Small intestine (tissue), 7 donors: ENCODE data around the gene LZTS3. TPM values are rescaled to one million over a fixed set of nuclear protein-coding genes. Genes with fewer than 3 reads are reported as not detected.
"Not testable (repeated sequence)": the region's sequence is repeated elsewhere in the genome, so short reads cannot be mapped to it uniquely, and the experiment has no call there.

Source experiments
- DNase-seq, 2 donors: peaks; one replicate each; pipeline versions ENCODE4 v3.0.0 to v3.0.0-alpha.2; 2013
- FAIRE-seq: peaks from 2 replicates; lab custom pipeline; 2012; peaks lifted over from hg19 to GRCh38; lab: Jason Lieb, UNC
- H3K27ac ChIP-seq, 3 donors: one replicate each; pipeline ENCODE4 v1.5.1; 2013; ENCODE audit warnings: low read length in 2 of 3, mild to moderate bottlenecking in 2 of 3, control low read depth in 1 of 3, inconsistent platforms in 1 of 3, low read depth in 1 of 3, moderate library complexity in 1 of 3
- H3K27me3 ChIP-seq, 3 donors: one replicate each; pipeline ENCODE4 v1.6.1; 2013; ENCODE audit warnings: low read length in 3 of 3, inconsistent platforms in 1 of 3; ENCODE audit not compliant: control insufficient read depth in 3 of 3, insufficient read depth in 3 of 3
- H3K36me3 ChIP-seq, 3 donors: one replicate each; pipeline ENCODE4 v1.6.1; 2013; ENCODE audit warnings: low read length in 3 of 3, inconsistent platforms in 1 of 3, low read depth in 1 of 3, mild to moderate bottlenecking in 1 of 3, moderate library complexity in 1 of 3; ENCODE audit not compliant: control insufficient read depth in 3 of 3, insufficient read depth in 2 of 3
- H3K4me1 ChIP-seq, 3 donors: one replicate each; pipeline ENCODE4 v1.6.1; 2013; ENCODE audit warnings: low read length in 2 of 3, inconsistent platforms in 1 of 3, low read depth in 1 of 3, mild to moderate bottlenecking in 1 of 3, moderate library complexity in 1 of 3; ENCODE audit not compliant: control insufficient read depth in 3 of 3, insufficient read depth in 2 of 3
- H3K4me3 ChIP-seq, 3 donors: one replicate each; pipeline ENCODE4 v1.5.1; 2013; ENCODE audit warnings: low read length in 3 of 3, control low read depth in 1 of 3, inconsistent platforms in 1 of 3, low read depth in 1 of 3, mild to moderate bottlenecking in 1 of 3, moderate library complexity in 1 of 3
- H3K9me3 ChIP-seq, 2 donors: one replicate each; pipeline ENCODE4 v1.6.1; 2013; ENCODE audit warnings: low read depth in 1 of 2, low read length in 1 of 2; ENCODE audit not compliant: control insufficient read depth in 2 of 2, insufficient read depth in 1 of 2
- WGBS, 3 donors: extraction: QIAGEN DNeasy Blood & Tissue Kit; methylation state at CpG; one replicate each; pipeline ENCODE4 v1.1.7; 2013; 5-methylcytosine and 5-hydroxymethylcytosine counted together
- polyA plus RNA-seq, 4 donors: library from polyadenylated mRNA; stranded (reverse) in 3 of 4; unstranded in 1 of 4; fragments of 200-250 nt in 3 of 4; fragments of 120-200 nt in 1 of 4; gene quantifications; one replicate each; pipeline versions ENCODE4 v1.2.1 to v1.2.3, GENCODE V29; 2013
- donor health status: healthy with polysubstance abuse.
- donor health status: control.
- donor health status: control.
- donor health status: Bipolar disorder and iron deficiency.
- donor health status: healthy.

LZTS3 gene
- polyA plus RNA-seq, 4 donors = 7.3 to 19.9 (median 13.1) TPM

DNA sequence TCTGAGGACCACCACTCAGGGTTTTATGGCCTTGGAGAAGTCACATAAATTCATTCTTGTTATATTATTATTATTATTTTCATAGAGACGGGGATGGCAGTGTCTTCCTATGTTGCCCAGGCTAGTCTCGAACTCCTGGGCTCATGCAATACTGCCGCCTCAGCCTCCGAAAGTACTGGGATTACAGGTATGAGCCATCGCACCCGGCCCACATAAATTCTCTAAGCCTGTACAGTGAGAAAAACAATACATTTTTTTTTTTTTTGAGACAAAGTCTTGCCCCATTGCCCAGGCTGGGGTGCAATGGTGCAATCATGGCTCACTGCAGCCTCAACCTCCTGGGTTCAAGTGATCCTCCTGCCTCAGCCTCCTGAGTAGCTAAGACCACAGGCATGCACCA is 12.9 kb downstream of the LZTS3 start:
- peaks cover 8 to 14% (median 10%) of the 10 kb centered on the region in 3 donors for H3K4me1 ChIP-seq
- DNase-seq (no peak), FAIRE-seq (no peak)
- peaks cover 0 to 12% (median 0%) of the 10 kb centered on the region in 3 donors for H3K36me3 ChIP-seq
- peak overlapping the region in 2 of 3 donors; percentile 88 to 96 for H3K4me3 ChIP-seq
- no peaks in the 10 kb centered on the region for H3K27me3 ChIP-seq
- no peak overlapping the region for H3K27ac ChIP-seq
- 90 to 92% (median 91%) methylated on average over 6 of the region's 6 CpGs for WGBS, 3 donors
- H3K9me3 ChIP-seq = no peaks in the 10 kb centered on the region

DNA sequence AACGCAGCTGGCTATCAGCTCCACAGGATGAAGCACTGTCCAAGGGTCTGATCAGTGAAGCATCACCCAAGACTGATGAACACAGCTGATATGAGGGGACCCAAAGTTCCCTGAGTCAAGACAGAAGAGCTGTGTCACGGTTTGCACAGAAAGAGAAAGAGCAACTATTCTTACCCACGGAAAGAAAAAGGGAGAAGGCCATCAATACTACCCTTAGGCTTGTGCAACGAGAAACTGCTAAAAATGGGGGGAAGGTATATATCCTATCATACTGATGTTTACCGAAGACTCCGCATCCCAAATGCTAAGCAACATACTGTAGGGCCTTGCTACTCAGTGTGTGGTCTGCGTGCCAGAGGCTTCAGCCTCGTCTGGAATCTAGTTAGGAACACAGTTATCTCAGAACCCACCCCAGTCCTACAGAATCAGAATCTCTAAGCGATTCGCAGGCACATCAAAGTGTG is 14.3 kb downstream of the LZTS3 start:
- no peaks in the 10 kb centered on the region for H3K27me3 ChIP-seq
- no peaks in the 10 kb centered on the region for H3K9me3 ChIP-seq
- DNase-seq (peak; percentile 39 to 47), FAIRE-seq (no peak)
- peak overlapping the region in 2 of 3 donors; percentile 76 to 94 for H3K27ac ChIP-seq
- H3K36me3 ChIP-seq = peaks cover 0 to 17% (median 2%) of the 10 kb centered on the region in 3 donors
- peak overlapping the region; percentile 88 to 96 (median 96) for H3K4me3 ChIP-seq
- peaks cover 8 to 14% (median 10%) of the 10 kb centered on the region in 3 donors for H3K4me1 ChIP-seq
- 0 to 3% (median 1%) methylated on average over 10 of the region's 10 CpGs for WGBS, 3 donors

DNA sequence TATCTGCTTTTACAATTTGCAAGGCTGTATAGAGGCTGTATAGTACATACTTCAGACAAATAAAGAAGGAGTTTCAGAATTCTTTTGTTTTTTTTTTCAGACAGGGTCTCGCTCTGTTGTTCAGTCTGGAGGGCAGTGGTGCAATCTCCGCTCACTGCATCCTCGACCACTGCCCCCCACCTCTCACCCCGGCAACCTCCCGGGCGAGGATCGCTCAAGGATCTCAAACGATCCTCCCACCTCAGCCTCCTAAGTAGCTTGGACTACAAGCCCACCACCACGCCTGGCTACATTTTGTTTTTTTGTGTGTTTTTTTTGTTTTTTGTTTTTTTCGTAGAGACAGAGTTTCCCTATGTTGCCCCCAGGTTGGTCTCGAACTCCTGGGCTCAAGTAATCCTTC is 15.5 kb downstream of the LZTS3 start:
- DNase-seq (no peak), FAIRE-seq (no peak)
- Histone ChIP-seq H3K36me3 (peaks cover 0 to 13% (median 2%) of the 10 kb centered on the region in 3 donors), H3K4me3 (no peak overlapping the region), H3K4me1 (peaks cover 8 to 14% (median 10%) of the 10 kb centered on the region in 3 donors), H3K27ac (no peak overlapping the region), H3K27me3 (no peaks in the 10 kb centered on the region), H3K9me3 (no peaks in the 10 kb centered on the region)
- WGBS, 3 donors = 62 to 73% (median 70%) methylated on average over 11 of the region's 11 CpGs

DNA sequence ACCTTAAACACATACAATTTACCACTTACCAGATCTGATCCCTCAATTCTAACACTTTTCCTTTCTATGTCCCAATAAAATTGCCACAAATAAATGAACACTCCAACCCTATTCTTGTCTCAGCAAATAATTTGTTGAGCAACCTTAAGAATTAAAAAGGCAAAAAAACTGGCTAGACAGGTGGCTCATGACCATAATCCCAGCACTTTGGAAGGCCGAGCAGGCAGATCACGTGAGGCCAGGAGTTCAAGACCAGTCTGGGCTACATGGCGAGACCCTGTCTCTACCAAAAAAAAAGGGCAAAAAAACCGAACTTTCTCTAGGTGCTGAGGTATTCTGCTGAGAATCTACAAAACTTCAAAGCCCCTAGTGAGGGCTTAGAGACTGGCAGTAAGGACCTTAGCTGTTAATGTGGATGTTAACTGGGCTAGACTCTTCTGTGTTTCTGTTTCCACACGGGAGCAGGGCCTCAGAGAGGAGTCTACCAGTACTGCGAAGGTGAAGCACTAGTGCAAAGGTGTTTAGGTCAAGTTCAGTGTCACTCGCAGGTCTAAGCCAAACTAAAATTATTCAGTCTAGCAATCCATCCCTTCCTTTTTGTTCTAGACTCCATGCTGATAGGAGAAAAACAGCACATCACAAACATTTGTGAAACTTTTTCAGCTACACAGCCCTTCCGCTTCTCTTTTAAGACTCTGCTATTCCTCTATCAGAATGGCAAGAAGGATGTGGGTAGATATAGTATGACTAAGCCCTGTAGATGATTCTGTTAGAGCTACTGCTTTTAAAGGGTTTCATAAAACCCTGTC is 16.3 kb downstream of the LZTS3 start:
- Histone ChIP-seq H3K27ac (peak overlapping the region in 1 of 3 donors; percentile 18), H3K4me1 (peaks cover 8 to 14% (median 10%) of the 10 kb centered on the region in 3 donors), H3K36me3 (peaks cover 0 to 18% (median 2%) of the 10 kb centered on the region in 3 donors), H3K4me3 (no peak overlapping the region), H3K9me3 (no peaks in the 10 kb centered on the region), H3K27me3 (no peaks in the 10 kb centered on the region)
- DNase-seq = no peak
- FAIRE-seq = no peak
- WGBS, 3 donors = 45 to 57% (median 46%) methylated on average over 8 of the region's 8 CpGs

DNA sequence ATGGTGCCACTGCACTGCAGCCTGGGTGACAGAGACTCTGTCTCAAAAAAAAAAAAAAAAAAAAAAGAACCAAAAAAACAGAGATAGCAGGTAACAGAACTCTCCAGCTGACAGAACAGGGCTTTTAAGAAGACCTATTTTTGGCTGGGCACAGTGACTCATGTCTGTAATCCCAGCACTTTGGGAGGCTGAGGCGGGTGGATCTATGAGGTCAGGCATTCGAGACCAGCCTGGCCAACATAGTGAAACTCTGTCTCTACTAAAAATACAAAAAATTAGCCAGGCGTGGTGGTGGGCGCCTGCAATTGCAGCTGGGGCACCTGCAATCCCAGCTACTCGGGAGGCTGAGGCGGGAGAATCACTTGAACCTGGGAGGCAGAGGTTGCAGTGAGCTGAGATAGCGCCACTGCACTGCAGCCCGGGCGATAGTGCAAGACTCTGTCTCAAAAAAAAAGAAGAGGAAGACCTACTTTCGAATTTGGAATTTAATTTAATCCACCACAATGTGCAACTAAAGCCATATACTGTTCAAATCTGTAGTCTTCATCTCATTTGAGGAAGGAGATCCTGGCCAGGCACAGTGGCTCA is 21.2 kb downstream of the LZTS3 start:
- not testable (repeated sequence) for H3K27ac ChIP-seq, H3K4me3 ChIP-seq, H3K9me3 ChIP-seq, DNase-seq, FAIRE-seq, H3K4me1 ChIP-seq, H3K27me3 ChIP-seq
- WGBS, 3 donors = 88 to 93% (median 90%) methylated on average over 10 of the region's 10 CpGs
- peaks cover 10 to 38% (median 18%) of the 10 kb centered on the region in 3 donors for H3K36me3 ChIP-seq

DNA sequence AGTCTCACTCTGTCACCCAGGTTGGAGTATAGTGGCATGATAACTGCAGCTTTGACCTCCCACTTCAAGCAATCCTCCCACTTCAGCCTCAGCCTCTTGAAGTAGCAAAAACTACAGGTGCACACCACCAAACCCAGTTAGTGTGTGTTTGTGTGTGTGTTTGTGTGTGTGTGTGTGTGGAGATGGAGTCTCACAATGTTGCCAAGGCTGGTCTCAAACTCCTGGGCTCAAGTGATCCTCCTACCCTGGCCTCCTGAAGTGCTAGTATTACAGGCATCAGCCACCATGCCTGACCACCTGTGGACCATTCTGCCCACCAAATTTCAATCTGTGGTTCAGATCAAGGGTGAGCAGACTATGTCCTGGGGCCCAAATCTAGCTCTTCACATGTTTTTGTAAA is 22.4 kb downstream of the LZTS3 start:
- DNase-seq (no peak), FAIRE-seq (no peak)
- no peak overlapping the region for H3K4me3 ChIP-seq
- peaks cover 16 to 46% (median 21%) of the 10 kb centered on the region in 3 donors for H3K36me3 ChIP-seq
- H3K4me1 ChIP-seq = no peaks in the 10 kb centered on the region
- no peaks in the 10 kb centered on the region for H3K27me3 ChIP-seq
- H3K27ac ChIP-seq = no peak overlapping the region
- no peaks in the 10 kb centered on the region for H3K9me3 ChIP-seq

DNA sequence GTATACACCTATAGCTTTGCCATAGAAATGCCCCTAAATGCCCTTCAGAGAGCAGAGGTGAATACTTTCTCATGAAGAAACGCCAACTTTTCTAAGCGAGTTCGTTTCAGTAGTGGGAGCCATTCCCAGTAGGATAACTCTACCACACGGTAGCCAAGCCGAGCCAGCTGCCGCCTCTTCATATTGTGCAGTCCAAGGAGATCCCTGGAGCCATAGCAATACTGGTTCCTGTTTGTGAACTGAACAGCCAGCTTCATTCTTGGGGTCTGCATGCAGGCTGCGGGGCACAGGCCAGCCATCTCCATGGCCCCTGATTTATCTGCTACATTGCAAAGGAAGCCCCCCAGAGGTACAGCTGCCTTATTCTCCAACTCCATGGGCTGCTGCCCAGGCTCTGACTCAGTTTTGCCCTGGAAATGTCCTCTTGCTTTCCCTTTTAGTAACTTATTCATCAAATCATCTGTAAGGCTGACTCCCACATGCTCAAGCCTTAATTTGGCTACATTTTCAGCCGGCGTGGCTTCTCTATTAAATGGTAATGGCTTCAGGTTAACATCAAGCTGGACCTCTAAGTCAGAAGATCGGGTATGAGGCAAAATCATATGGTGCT is 26.5 kb downstream of the LZTS3 start:
- H3K36me3 ChIP-seq = peaks cover 16 to 45% (median 19%) of the 10 kb centered on the region in 3 donors
- WGBS, 3 donors = 92 to 93% (median 93%) methylated on average over 10 of the region's 10 CpGs
- FAIRE-seq = no peak
- DNase-seq = no peak
- no peak overlapping the region for H3K4me3 ChIP-seq
- H3K27me3 ChIP-seq = no peaks in the 10 kb centered on the region
- no peaks in the 10 kb centered on the region for H3K4me1 ChIP-seq
- peaks cover 0 to 9% of the 10 kb centered on the region in 2 donors for H3K9me3 ChIP-seq
- H3K27ac ChIP-seq = no peak overlapping the region

DNA sequence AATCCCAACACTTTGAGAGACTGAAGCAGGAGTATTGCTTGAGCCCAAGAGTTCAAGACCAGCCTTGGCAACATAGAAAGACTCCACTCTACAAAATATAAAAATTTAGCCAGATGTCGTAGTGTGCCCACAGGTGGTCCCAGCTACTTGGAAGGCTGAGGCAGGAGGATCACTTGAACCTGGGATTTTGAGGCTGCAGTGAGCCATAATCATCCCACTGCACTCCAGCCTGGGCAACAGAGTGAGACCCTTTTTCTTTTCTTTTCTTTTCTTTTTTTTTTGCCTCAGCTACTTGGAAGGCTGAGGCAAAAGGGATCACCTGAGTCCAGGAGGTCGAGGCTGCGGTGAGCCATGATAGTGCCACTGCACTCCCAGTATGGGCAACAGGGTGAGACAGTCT is 31.6 kb downstream of the LZTS3 start:
- peaks cover 0 to 23% (median 3%) of the 10 kb centered on the region in 3 donors for H3K36me3 ChIP-seq
- peaks cover 0 to 9% of the 10 kb centered on the region in 2 donors for H3K9me3 ChIP-seq
- no peak overlapping the region for H3K4me3 ChIP-seq
- DNase-seq = no peak
- no peaks in the 10 kb centered on the region for H3K4me1 ChIP-seq
- H3K27ac ChIP-seq = no peak overlapping the region
- 98 to 100% (median 99%) methylated on average over 3 of the region's 3 CpGs for WGBS, 3 donors
- no peaks in the 10 kb centered on the region for H3K27me3 ChIP-seq
- no peak for FAIRE-seq
